GM08714 (cell line): ENCODE data around the gene MYH11.

ENCODE experiments used
- H3K4me3 ChIP-seq: fragments of 200-500 bp; sonication (Bioruptor generic); 2 replicates; pipeline ENCODE4 v1.5.1; 2014; ENCODE audit warnings: mild to moderate bottlenecking, low read length, inconsistent platforms
- ZNF274 ChIP-seq: IDR thresholded peaks from 2 replicates; pipeline ENCODE4 v1.6.1; 2012; ENCODE audit warnings: mild to moderate bottlenecking, low read depth, low read length

Gene MYH11

DNA sequence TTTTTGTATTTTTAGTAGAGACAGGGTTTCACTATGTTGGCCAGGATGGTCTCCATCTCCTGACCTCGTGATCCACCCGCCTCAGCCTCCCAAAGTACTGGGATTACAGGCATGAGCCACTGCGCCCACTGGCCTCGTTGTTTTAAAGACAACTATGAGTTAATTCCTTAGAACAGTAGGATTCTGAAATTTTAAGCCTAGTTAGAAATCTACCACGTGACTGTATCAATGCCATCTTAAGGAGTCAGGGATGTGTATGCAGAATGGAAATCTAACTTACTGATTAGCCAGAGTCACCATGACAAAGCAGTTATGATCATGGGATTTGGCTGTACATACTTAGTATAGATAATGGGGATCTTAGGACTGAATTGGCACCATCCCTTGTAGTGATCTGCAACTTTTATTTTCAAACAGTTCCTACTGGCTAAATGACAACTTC lies 28.8 kb upstream of the MYH11 start:
- no peak overlapping the region for H3K4me3 ChIP-seq
- TF ChIP-seq ZNF274 = no peak

DNA sequence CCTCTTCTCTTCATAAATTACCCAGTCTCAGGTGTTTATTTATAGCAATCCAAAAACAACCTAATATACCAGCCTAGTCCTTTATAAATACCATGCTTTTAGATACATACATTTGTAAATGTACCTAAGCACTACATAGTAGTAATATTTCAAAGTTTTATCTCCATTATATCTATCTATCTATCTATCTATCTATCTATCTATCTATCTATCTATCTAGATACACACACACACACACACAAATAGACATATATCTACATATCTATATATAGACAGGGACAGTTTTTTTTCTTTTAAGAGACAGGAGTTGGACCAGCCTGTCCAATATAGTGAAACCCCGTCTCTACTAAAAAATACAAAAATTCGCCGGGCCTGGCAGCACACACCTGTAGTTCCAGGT lies 25.7 kb upstream of the MYH11 start:
- TF ChIP-seq ZNF274 = no peak
- H3K4me3 ChIP-seq = no peak overlapping the region

DNA sequence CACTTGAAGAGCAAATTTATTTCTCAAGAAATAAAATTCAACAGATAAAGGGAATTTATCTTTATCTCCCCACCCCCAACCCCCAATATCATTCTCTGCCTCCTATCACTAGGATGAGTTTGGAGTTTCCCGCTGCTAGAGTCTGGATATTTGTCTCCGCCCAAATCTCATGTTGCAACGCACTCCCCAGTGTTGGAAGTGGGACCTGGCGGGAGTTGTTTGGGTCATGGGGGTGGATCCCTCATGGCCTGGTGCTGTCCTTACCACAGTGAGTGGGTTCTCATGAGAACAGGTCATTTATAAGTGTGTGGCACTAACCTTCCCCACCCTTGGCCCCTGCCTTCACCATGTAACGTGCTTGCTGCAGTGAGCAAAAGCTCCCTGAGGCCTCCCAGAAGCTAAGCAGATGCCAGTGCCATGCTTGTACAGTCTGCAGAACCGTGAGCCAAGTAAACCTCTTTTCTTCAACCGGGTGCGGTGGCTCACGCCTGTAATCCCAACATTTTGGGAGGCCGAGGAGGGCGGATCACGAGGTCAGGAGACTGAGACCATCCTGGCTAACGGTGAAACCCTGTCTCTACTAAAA lies 25.1 kb upstream of the MYH11 start:
- TF ChIP-seq ZNF274 = no peak
- no peak overlapping the region for H3K4me3 ChIP-seq

DNA sequence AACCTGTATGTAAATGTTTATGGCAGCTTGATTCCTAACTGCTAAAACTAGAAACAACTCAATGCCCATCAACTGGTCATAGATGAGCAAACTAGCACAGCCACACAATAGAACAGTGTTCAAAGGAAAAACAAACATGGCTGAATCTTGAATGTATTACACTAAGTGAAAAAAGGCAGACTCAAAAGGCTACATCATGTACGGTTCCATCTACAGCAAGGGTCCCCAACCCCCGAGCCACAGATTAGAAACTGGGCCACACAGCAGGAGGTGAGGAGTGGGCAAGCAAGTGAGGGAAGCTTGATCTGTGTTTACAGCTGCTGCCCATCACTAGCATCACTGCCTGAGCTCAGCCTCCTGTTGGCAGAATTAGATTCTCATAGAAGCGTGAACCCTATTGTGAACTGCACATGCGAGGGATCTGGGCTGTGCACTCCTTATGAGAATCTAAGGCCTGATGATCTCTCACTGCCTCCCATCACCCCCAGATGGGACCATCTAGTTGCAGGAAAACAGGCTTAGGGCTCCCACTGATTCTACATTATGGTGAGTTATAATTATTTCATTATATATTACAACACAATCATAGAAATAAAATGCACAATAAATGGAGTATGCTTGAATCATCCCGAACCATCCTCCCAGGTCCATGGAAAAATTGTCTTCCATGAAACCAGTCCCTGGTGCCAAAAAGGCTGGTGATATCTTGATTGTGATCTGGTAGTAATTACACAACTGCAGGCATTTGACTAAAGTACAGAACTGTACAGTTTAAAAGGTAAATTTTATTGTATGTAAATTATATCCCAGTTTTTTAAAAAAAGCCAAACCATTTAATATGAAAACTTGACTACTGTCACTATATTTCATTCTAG lies 23.8 kb upstream of the MYH11 start:
- no peak for TF ChIP-seq ZNF274
- no peak overlapping the region for H3K4me3 ChIP-seq

DNA sequence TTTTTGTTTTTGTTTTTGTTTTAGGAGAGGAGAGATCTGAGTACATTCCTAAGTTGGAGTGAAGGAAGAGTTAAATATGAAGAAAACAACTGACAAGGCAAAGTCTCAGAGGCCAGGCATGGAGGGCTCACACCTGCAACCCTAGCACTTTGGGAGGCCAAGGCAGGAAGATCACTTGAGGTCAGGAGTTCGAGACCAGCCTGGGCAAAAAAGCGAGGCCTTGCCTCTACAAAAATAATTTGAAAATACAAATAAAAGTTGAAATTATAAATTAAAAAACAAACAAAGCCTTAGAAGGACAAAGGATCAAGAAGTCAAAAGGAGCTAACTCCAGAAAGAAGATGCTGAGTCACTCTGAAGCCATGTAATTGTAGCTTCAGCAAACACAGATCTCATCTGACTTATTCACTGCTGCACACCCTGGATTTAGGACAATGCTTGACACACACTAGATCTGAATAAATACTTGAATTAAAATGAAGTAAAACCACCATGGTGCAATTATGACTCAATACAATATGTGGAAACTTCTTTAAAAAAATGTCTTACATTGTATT lies 22.5 kb upstream of the MYH11 start:
- no peak overlapping the region for H3K4me3 ChIP-seq
- no peak for TF ChIP-seq ZNF274

DNA sequence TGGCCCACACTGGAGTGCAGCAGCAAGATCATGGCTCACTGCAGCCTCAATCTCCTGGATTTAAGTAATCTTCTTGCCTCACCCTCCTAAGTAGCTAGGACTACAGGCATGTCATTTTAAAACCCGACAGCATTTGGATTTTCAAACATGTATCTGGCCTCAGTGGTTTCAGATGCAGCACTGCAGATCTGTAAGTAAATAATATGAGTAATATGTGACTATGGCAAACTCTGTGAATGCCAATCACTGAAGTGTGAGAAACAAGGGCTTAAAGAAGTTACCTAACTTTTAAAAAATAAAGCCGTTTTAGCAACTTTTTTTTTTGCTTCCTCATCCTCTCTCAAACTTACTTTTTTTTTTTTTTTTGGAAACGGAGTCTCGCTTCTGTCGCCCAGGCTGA lies 19.7 kb upstream of the MYH11 start:
- no peak overlapping the region for H3K4me3 ChIP-seq
- no peak for TF ChIP-seq ZNF274

DNA sequence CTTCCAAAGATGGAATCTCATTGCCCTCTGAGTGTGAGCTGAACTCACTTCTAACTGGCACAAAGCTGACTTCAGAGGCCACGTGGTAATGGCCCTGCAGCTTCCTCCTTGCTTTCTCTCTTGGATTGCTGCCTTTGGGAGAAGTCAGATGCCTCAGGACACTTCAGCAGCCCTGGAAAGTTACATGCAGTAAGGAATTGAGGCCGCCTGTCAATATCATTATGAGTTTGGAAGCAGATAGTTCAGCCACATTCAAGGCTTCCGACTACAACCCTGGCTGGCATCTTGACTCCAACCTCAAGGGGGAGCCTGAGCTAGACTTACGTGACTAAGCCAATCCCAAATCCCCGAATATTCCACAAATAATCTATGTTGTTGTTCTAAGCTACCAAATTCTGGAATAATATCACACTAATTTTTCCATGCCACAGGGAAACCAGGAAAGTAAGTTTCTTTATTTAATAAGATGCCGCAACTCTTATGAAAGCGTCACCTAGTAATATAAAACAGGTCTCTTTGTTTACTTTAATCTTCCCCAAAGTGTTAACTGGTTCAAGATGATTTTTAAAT lies 18.0 kb upstream of the MYH11 start:
- H3K4me3 ChIP-seq = no peak overlapping the region
- TF ChIP-seq ZNF274 = no peak

DNA sequence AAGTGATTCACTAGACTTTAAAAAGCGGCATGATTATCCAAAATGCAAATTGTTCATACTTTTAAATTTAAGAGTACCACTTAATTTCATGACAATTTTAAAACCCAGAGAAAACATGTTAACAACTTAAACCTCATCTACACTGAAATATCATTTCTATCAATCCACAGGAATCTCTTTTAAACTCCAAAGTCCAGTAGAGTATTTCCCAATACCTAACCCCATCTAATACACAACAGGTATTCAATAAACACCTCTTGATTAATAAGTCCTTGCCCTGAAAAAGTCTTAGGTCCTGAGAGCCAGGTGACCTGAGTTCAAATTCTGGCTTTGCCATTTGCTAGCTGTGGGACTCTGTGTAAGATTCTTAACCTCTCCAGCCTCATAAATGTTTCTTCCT lies 16.9 kb upstream of the MYH11 start:
- no peak for TF ChIP-seq ZNF274
- H3K4me3 ChIP-seq = no peak overlapping the region

DNA sequence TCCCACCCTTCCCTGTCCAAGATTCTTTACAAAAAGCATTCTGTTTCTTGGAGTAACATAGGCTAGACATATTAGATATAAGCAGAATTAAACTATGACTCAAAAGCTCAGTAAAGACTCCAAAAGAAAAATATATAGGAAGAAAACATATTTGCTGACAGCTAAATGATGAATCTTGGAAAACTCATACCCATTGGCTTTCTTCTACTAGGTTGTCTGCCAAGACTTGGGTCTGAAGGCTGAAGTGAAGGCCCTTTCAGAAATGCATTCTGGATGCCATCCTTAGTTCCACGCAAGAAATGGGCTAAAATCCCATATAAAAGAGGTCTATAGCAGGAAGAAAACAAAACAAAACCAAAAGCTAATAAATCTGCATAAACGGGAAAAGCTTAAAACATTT lies 16.5 kb upstream of the MYH11 start:
- no peak for TF ChIP-seq ZNF274
- H3K4me3 ChIP-seq = no peak overlapping the region

DNA sequence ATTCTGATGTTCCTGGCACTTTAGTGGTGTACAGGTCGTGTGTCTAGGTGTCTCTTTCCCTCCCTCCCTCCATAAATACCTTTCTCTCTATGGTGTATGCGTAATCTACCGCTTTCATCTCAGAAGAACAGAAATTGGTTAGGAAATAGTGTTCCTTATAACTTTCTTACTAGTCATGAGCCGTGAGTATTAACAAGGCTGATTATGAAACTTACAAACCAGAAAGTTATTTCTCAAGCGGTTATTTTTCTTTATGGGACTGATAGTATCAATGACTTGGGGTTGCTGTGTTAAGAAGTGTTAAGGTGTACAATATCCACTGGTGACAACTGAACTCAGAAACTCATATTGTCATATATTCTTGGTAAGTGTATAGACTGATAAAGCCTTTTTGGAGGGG lies 13.2 kb upstream of the MYH11 start:
- no peak overlapping the region for H3K4me3 ChIP-seq
- TF ChIP-seq ZNF274 = no peak

DNA sequence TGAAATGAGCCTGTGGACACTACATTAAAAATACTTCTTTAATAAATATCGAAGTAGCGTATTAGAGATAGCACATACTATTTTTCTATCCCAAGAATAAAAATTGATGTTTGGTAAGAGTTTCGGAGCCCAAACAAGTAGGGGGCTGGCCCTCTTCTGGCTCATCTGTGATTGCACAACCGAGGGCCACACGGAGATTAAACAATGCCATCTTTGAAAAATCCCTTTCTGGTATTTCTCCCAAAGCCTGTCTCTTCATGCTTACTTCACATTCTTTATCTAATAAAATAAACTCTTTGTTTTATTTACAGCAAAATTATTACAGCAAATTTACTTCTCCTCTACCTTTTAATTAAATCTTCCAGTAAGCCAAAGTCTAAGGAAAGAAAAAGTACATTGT lies 9.6 kb upstream of the MYH11 start:
- no peak overlapping the region for H3K4me3 ChIP-seq
- no peak for TF ChIP-seq ZNF274

DNA sequence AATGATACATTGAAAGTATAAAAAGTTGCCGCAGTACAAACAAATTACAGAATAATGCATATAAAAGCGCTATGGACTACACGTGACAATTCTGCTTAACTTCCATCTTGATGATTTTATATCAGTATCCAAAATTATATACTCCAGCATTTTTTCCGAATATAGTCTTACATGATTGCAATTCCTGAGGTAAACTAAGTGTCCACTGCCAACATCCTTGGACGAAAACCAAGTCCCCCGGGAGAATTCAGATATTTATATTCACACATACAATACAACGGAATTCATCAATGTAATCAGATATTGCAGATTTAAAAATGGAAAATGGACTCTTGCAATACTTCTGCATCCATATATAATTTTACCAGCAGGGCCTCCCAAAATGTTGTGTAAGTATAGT lies 8.9 kb upstream of the MYH11 start:
- TF ChIP-seq ZNF274 = no peak
- no peak overlapping the region for H3K4me3 ChIP-seq

DNA sequence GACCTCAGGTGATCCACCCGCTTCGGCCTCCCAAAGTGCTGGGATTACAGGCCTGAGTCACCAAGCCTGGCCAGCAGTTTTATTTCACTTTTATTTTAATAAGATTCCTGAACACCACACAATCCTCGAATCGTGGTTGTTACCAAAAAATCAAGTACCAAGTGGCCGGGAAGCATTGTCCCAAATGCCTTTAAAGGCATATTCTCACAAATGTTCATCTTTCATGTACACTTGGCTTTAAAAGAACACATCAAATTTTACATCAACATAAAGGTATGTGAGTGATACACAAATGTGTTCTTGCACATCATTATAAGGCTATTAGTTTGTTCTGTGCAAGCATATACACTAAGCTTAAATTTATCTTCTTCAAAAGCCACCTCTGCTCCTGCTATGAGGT lies 8.1 kb upstream of the MYH11 start:
- H3K4me3 ChIP-seq = no peak overlapping the region
- no peak for TF ChIP-seq ZNF274

DNA sequence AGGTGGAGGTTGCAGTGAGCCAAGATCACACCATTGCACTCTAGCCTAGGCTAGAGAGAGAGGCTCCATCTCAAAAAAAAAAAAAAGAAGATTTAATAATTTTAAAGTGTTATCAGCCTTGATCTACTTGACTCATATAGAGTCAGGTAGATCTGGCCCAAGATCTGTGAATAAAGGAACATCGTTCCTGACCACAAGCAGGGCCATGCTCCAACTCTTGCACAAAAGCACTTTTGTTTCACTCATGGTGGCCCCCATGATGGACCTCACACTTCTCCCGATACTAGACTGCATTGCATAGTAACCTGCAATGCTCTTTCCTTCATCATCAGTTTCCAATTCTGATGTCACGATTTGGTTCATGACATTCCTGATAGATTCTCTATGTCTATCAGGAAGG lies 5.2 kb upstream of the MYH11 start:
- H3K4me3 ChIP-seq = no peak overlapping the region
- no peak for TF ChIP-seq ZNF274
